Measurements from ENCODE around the gene ASTL. TPM values are rescaled to one million over a fixed set of nuclear protein-coding genes. Genes with fewer than 3 reads are reported as not detected.

Gene ASTL
- total RNA-seq, 1 experiment from 2014 or later: not detected

DNA sequence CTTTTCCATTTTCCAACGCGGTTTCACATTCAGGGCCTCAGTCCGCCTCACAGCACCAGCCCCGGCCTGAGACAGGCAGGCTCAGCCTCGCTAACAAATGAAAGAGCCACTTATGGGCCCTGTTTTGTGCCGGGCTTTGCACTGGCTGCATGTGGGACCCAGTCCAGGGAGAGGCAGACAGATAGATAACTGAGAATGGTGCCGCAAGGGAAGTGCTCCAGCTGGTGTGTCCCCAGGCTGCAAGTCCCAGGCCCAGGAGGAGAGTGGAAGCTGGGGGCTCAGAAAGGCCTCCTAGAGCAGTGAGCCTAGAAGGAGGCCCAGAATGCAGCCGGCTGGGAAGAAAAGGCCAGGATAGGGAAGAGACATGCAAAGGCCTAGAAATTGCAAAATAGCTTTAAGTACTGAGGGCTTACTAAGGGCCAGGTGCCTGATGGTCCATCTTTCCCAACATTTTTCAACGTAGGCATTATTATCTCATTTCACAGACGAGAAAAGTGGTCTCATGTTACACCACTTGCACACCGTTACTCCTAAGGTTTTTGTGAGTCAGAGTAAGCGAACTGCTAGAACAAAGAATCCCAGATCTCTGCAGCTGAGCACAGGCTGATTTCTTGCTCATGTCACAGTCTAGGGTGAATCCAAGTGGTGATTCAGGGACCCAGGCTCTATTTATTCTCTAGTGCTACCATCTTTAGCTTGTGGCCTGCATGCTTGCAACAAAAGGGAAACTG, 47.9 kb downstream of the ASTL start:
- Histone ChIP-seq H3K9ac (ENCODE audit: low read length) (no peak overlapping the region), H3K9me2 (replicated peaks; ENCODE audit: low read length) (no peaks in the 10 kb centered on the region), H3K27ac (ENCODE audit: low read length) (no peak overlapping the region), H4K20me1 (ENCODE audit: low read length) (no peaks in the 10 kb centered on the region), H2AFZ (ENCODE audit: low read length) (no peak overlapping the region), H3K9me3 (ENCODE audit: low read length) (no peaks in the 10 kb centered on the region), H3K36me3 (ENCODE audit: low read depth, low read length) (no peaks in the 10 kb centered on the region), H3F3A (ENCODE audit: low read length, unreplicated experiment) (no peaks in the 10 kb centered on the region), H3K4me3 (ENCODE audit: low read length) (no peak overlapping the region), H3K27me3 (ENCODE audit: low read length) (no peaks in the 10 kb centered on the region), H3K4me1 (ENCODE audit: insufficient read depth, low read length) (no peaks in the 10 kb centered on the region), H3K79me2 (ENCODE audit: low read length) (no peaks in the 10 kb centered on the region), H3K4me2 (ENCODE audit: low read length) (no peak overlapping the region)
- ChIA-PET POLR2A (ENCODE audit: unreplicated experiment) (no interaction called here), CTCF (no interaction called here)
- DNase-seq (peak; percentile 16), ATAC-seq (peak; percentile 22; the same call in 1 of the 2 replicates)
- no TSS peak for BruUV-seq (replicated peaks)
- intact Hi-C loops (cut with micrococcal nuclease): no loop called here
- TF ChIP-seq, protein P1, sequence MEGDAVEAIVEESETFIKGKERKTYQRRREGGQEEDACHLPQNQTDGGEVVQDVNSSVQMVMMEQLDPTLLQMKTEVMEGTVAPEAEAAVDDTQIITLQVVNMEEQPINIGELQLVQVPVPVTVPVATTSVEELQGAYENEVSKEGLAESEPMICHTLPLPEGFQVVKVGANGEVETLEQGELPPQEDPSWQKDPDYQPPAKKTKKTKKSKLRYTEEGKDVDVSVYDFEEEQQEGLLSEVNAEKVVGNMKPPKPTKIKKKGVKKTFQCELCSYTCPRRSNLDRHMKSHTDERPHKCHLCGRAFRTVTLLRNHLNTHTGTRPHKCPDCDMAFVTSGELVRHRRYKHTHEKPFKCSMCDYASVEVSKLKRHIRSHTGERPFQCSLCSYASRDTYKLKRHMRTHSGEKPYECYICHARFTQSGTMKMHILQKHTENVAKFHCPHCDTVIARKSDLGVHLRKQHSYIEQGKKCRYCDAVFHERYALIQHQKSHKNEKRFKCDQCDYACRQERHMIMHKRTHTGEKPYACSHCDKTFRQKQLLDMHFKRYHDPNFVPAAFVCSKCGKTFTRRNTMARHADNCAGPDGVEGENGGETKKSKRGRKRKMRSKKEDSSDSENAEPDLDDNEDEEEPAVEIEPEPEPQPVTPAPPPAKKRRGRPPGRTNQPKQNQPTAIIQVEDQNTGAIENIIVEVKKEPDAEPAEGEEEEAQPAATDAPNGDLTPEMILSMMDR (conservative IDR thresholded peaks at IDR 0.05; ENCODE audit: low read depth, low read length): no peak
- TF ChIP-seq EZH2phosphoT487 (IDR thresholded peaks at IDR 0.05; ENCODE audit: borderline replicate concordance, low read length) (no peak), EZH2 (IDR thresholded peaks at IDR 0.05; ENCODE audit: low read length, unreplicated experiment) (no peak)

DNA sequence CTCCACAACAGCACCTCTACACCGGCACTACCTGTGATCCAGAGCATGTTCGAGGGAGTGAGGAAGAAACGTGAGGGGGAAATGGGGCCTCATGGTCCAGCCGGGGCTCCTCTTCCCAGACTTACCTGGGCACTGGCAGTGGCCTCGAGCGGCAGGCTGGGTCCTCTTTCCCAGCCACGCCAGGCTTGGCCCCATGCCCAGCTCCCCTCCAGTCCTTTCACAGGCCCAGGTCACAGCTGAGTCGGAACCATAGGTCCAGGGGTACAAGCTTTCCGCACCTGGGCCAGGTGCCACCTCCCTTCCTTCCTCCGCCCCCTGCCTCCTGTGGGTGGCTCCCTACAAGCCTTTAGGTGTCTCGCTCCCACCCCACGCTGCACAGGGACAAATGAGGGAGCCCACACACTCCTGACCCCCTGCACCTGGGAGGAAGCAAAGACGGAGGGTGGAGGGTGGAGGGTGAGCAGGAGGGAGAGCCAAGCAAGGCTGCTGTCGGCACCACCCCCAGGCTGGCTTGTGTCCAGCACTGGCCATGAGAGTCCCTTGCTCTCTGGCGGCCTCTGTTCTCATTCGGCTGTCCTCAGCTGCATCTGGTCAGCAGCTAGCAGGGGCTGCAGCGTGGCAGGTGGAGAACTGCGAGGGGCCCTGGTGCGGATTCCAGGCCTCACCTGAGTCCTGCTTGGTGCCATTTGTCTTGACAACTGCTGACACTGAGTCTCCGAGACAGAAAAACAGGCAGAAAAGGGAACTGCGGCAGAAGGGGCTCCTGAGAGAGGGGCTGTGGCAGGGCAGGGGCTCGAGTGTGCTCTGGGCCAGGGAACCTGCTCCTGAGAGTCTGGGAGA, 48.7 kb downstream of the ASTL start:
- H3K79me2 ChIP-seq (ENCODE audit: low read length): no peaks in the 10 kb centered on the region
- H3K4me1 ChIP-seq (ENCODE audit: insufficient read depth, low read length): no peaks in the 10 kb centered on the region
- no peaks in the 10 kb centered on the region for H3K9me3 ChIP-seq (ENCODE audit: low read length)
- no peaks in the 10 kb centered on the region for H3K9me2 ChIP-seq (replicated peaks; ENCODE audit: low read length)
- CTCF ChIA-PET: no interaction called here
- no peaks in the 10 kb centered on the region for H3F3A ChIP-seq (ENCODE audit: low read length, unreplicated experiment)
- H4K20me1 ChIP-seq (ENCODE audit: low read length): no peaks in the 10 kb centered on the region
- TF ChIP-seq, protein P1 (conservative IDR thresholded peaks at IDR 0.05; ENCODE audit: low read depth, low read length): no peak
- TF ChIP-seq EZH2 (IDR thresholded peaks at IDR 0.05; ENCODE audit: low read length, unreplicated experiment): no peak
- no peak for TF ChIP-seq EZH2phosphoT487 (IDR thresholded peaks at IDR 0.05; ENCODE audit: borderline replicate concordance, low read length)
- ATAC-seq (no peak), DNase-seq (no peak)
- no peaks in the 10 kb centered on the region for H3K27me3 ChIP-seq (ENCODE audit: low read length)
- H3K4me2 ChIP-seq (ENCODE audit: low read length): no peak overlapping the region
- POLR2A ChIA-PET (ENCODE audit: unreplicated experiment): no interaction called here
- H3K27ac ChIP-seq (ENCODE audit: low read length): no peak overlapping the region
- intact Hi-C loops (cut with micrococcal nuclease): no loop called here
- no peak overlapping the region for H2AFZ ChIP-seq (ENCODE audit: low read length)
- H3K9ac ChIP-seq (ENCODE audit: low read length): no peak overlapping the region
- H3K4me3 ChIP-seq (ENCODE audit: low read length): no peak overlapping the region
- H3K36me3 ChIP-seq (ENCODE audit: low read depth, low read length): no peaks in the 10 kb centered on the region
- BruUV-seq (replicated peaks): no TSS peak

All from PC-3 (cell line).